NCI-H2107 treated with DMSO at 0.1 percent for 48 hours (cell line): Measurements from ENCODE around the gene RPS19.
"Not testable (repeated sequence)": the region's sequence is repeated elsewhere in the genome, so short reads cannot be mapped to it uniquely, and the experiment has no call there.

ENCODE experiments used
- DNase-seq: peaks from one replicate; lab custom pipeline; 2025; ENCODE audit not compliant: unreplicated experiment; lab: John Stamatoyannopoulos, UW

RPS19 gene

DNA sequence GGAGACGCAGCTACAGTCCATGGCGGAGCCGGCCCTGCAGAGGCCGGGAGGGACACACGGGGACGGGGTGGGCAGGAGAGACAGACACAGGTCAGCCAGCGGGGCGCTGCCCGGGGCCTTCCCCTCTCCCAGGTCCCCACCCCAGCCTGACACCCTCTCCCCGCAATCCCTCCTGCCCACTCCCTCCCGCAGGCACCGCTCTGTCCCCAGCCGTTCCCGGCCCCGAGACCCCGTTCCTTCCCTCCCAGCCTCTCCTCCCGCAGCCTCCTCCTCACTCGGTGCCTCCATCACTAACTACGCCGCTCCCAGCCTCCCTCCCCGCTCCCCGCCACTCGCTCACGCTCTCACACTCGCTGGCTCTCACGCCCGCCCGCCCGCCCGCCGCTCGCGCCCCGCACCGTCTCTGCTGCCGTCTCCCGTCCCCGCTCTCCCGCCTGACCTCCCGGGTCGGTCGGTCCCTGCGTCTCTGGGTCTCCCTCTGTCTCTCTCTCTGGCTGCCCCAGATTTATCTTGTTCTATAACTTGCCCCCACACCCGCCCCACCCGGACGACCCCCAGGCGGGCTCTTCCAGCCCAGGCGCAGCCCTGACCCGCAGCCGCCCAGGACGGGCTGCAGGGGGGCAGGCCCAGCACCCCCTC is 53.0 kb downstream of the RPS19 start:
- DNase-seq, result no peak

DNA sequence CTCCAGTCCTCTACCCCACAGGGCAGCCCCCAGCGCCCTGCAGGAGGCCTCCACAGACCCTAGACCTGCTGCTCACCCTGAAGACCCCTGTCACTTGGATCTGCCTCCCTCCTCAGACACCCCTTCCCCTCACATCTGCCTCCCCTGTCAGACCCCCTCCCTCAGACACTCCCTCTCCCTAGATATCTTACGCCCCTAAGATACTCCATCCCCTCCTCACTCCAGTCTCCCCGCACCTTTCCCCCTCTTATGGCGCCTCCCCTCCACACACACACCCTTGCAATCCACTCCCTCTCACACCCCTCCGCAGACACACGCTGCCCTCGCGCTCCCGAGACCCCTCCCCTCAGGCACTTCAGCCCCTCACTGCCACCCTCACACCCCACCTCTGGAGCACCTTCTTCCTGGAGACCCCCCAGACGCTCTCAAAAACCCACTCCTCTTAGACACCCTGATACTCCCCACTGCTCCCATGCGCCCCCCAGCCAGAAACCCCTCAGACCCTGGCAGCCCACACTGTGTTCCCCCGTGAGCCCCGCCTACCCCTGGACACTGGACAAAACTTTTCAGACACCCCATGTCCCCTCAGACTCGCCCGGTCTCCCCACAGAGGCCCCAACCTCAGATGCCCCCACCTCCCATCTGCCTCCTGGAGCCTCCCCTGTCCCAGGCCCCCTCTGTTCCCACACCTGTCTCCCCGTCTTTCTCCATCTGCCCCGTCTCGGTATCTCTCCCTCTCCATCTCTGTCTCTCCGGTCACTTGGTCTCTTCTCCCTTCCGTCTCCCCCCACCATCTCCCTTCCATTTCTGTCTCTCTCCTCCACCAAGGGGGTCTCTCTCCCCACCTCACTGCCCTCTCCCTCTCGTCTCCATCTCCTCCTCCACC is 53.7 kb downstream of the RPS19 start:
- DNase-seq, result no peak

DNA sequence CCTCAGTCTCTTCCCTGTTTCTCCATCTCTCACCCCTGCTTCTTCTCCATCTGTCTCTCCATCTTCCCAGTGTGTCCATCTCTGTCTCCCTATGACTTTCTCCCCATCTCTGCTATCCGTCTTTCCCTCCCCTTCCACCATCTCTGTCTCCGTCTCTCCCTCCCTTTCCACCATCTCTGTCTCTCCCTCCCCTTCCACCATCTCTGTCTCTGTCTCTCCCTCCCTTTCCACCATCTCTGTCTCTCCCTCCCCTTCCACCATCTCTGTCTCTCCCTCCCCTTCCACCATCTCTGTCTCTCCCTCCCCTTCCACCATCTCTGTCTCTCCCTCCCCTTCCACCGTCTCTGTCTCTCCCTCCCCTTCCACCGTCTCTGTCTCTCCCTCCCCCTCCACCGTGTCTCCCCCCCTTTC is 54.4 kb downstream of the RPS19 start:
- not testable (repeated sequence) for DNase-seq

DNA sequence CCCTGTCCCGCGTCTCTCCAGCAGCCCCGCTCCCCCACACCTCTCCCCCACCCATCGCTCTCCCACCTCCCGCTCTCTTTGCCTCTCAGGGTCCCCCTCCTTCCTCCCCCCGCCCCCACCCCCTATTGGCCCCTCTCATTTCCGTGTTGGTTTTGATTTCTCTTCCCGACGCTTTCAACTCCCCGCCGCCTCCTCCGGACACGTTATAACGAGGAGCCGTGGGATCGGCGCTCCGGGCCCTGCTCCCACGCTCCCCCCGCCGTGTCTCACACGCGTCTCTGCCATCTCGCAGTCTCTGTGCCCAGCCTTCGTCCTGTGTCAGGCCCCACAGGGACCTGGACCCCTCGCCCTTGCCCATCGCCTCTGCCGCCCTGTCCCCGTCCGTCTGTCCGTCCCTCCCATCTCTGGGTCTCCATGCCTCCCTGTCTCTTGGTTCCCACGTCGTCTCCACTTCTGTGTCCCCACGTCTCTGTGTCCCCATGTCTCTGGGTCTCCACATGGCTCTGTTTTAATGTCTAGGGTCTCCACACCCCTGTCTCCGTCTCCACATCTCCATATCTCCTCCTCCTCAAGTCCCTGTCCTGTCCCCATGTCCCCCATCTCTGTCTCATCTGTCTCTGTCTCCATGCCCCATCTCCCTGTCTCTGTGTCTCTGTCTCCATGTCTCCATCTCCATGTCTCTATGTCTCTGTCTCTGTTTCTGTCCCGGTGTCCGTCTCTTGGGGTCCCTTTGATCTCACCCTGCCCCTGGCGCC is 55.1 kb downstream of the RPS19 start:
- DNase-seq, result no peak

DNA sequence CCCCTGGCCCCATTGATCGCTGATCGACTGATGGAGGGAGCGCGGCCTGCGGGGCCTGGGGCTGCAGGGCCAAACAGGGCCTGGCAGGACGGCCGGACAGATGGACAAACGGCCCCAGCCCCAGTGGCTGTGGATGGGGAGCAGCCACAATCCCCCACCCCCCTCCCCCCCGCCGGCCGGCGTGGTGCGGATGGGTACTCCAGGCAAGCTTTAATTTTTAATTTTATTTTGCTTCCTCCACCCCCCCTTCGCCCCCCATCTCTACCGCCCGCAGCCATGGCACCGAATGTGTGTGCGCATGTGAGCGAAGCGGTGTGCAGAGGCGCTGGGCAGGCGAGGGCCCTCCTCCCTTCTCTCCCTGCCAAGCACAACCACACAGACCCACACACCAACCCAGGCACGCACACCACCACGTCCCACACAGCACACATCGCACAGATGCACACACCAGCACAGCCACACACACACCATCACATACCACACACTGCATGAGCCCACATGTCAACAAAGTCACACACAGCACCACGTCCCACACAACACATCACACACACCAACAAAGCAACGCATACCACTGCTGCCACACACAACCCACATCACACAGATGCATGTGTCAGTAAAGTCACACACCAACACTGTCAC is 55.8 kb downstream of the RPS19 start:
- no peak for DNase-seq

DNA sequence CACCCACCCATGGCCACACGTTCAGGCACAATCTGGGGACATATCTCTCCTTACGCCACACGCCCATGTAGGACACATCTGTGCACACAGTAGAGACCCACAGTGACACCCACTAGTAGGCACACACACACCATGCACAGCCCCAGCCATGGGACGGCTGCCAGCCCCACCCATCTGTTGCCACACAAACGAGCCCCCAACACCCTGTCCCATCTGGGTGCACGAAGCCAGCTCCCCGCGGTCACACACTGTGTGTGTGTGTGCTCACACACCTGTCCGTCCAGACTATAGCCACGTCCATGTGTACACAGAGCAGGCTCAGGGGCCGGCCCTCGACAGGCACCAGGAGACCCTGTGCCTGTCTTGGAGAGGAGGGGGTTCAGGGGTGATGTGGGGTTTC is 57.6 kb downstream of the RPS19 start:
- DNase-seq, result no peak

DNA sequence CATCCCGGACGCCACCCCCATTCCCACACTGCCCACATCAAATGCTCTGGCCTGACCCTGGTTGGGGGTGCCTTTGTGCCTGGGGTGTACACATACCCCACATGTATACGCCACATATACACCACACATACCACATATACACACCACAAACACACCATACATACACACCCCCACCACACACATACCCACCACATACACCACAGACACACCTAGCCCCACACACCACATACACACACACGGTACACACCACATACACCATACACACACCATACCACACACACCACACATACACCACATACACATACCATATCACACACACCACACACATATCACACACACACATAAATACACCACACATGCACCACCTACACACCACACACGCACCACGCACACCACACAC is 58.0 kb downstream of the RPS19 start:
- DNase-seq, result no peak

DNA sequence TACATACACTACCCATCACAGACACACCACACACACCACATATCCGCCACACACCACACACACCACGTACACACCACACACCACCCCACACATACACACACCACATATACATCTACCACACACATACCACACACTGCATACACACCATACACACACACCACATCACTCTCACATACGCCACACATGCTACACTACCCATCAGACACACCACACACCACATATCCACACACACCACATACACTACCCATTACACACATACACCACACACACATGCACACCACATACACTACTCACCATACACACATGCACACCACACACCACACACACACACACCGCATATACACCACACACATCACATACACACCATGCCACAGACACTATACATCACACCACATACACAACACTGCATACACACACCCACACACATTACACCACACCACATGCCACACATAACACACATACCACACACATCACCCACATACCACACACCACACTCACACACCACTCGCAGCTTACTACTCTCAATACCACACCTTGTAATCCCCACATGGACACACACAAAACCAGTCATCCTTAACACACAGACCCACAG is 58.7 kb downstream of the RPS19 start:
- DNase-seq, result no peak

DNA sequence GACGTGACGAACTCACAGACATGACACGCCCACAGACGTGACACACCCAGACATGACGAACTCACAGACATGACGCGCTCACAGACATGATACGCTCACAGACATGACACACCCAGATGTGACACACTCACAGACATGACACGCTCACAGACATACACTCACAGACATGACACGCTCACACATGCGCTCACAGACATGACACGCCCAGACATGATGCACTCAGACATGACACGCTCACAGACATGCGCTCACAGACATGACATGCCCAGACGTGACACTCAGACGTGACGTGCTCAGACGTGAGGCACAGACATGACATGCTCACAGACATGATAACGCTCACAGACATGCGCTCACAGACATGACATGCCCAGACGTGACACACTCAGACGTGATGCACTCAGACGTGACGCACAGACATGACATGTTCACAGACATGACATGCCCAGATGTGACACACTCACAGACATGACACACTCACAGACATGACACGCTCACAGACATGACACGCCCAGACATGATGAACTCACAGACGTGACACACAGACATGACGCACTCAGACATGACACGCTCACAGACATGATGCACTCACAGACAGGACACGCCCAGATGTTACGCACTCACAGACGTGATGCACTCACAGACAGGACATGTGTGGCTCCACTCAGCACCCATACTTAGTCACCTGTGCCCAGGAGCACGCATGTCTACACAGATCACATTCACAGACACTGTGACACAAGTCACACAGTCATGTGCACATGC is 60.1 kb downstream of the RPS19 start:
- DNase-seq, result no peak

DNA sequence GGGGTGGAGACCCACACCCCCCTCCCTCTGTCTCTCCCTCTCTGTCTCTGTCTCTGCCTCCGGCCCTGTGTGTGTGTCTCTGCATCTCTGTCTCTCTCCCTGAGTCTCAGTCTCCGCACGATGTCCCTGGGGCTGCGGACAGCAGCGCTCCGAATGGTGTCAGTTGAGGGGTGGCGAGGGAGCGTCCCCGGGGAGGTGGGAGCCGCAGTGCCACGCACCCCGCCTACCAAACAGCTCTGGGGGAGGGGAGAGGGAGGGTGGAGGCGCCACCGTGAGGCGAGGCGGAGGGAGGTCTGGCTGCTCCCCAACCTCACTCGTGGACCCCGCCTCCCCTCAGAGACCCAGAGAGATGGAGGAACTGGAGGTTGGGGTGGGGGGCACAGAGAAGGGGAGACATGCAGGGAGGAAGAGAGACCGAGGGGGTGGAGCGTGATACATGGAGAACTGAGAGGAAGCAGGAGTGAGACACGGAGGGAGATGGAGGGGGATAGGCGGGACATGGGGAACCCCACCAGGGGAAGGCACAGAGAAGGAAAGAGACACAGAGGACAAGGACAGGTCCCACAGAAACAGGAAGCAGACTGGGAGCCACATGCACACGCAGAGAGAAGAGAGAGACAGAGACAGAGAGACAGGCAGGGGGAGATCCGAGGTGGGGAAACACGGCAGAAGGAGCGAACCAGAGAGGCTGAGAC is 61.0 kb downstream of the RPS19 start:
- DNase-seq, result no peak

DNA sequence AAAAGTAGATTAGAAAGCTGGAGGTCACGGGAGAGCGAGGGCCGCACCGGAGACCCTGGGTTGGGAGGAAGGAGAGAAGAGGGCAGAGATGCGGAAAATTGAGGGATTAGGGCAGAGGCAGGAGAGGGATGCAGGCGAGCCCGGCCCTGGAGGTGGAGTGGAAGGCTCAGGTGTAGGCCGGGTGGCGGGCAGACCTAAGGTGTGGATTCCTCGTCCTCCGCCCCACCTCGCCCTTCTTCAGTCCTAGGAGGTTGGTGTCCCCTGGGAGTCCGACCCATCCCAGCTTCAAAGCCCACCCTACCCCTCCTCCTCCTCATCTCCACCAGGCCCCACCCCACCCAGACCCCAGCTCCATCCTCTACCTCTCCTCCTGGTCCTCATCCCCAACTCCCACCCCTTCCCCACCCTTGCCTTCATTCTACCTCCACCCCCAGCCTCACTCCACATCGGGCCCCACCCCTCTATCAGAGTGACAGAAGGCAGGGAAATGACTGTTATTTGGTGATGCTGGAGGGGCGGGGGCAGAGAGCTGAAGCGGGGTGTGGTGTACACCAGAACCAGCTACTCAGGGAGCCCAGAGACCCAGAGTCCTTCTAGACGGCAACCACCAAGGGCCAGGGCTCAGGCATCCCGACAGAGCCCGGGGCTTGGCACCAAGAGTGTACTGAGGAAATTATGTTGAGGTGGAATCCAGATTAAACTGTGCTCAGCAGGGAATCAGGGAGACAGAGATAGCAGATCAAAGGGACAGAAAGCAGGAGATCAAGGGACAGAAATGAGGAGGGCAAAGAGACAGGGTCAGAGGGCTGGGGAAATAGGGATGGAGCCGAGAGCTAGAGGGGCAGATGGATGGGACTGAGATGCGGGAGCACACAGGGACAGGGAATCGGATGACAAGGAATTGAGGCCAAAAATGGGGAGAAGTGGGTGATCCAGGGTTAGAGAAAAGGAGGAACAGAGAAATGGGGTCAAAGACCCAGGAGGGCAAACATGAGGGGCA is 61.8 kb downstream of the RPS19 start:
- no peak for DNase-seq
